ENCODE results near the gene CDH12.

DNA sequence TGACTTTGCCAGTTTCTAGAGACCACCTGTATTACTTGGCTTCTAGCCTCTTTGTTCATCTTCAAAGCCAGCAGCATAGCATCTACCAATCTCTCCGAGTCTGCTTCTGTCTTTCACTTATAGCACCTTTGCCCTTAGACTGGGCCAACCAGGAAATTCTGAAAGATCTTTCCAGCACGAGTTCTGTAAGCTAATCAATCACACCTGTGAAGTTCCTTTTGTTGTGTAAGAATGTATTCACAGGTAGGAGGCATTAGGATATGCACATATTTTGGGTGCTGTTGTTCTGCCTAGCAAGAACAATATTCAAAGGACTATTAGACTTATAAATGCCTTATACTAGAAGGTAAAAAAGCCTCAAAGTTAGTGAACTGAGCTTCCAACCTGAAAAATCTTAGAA lies 232.1 kb downstream of the CDH12 start:
- TF ChIP-seq POLR2AphosphoS5 (IDR thresholded peaks at IDR 0.05; ENCODE audit: low read depth, low read length) = no peak
- no peak for TF ChIP-seq POLR2A (IDR thresholded peaks at IDR 0.05; ENCODE audit: low read depth, low read length)
- no peak for TF ChIP-seq TAF1 (IDR thresholded peaks at IDR 0.05; ENCODE audit: borderline replicate concordance, low read depth, low read length)

Measured in GM12892 (cell line).